Adipocyte (in vitro differentiated cells): ENCODE results near the gene PAXIP1.

Source experiments
- DNase-seq: peaks from one replicate; pipeline ENCODE4 v3.0.0-alpha.2; 2015; ENCODE audit warnings: low read depth
- H3K27me3 ChIP-seq: replicated peaks from 2 replicates; pipeline ENCODE4 v1.7.0; 2013; ENCODE audit warnings: mild to moderate bottlenecking, low read length, moderate library complexity; ENCODE audit not compliant: control insufficient read depth, insufficient read depth
- H3K36me3 ChIP-seq: 2 replicates; pipeline ENCODE4 v1.7.0; 2013; ENCODE audit warnings: low read length, mild to moderate bottlenecking, moderate library complexity; ENCODE audit not compliant: control insufficient read depth, insufficient read depth, severe bottlenecking
- H3K4me1 ChIP-seq: 2 replicates; pipeline ENCODE4 v1.7.0; 2013; ENCODE audit warnings: mild to moderate bottlenecking, low read length, moderate library complexity; ENCODE audit not compliant: control insufficient read depth, insufficient read depth
- H3K4me3 ChIP-seq: 2 replicates; pipeline ENCODE4 v1.7.0; 2013; ENCODE audit warnings: mild to moderate bottlenecking, low read length, moderate library complexity
- H3K9ac ChIP-seq: 2 replicates; pipeline ENCODE4 v1.7.0; 2013; ENCODE audit warnings: mild to moderate bottlenecking, low read length, moderate library complexity
- H3K9me3 ChIP-seq: 2 replicates; pipeline ENCODE4 v1.7.0; 2013; ENCODE audit warnings: mild to moderate bottlenecking, low read length, moderate library complexity; ENCODE audit not compliant: control insufficient read depth

Gene PAXIP1

DNA sequence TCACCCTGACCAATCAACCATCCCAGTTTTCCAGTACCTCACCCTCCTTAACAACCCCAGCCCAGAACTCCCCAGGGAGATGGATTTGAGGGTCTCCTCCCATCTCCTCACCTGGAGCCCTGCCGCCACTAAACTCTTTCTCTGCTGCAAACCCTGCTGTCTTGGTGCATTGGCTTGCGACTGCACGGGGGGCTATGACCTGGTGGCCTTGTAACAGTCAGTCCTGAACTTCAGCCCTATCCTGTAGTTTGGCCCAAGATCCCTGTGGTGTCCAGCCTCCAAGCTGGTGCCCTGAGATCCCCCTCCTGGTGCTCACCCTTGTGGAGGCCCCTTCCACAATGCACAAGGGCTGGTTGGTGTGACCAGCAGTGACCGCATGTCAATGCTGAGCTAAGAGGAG is 91.9 kb downstream of the PAXIP1 start:
- Histone ChIP-seq H3K9me3 (peaks cover 6% of the 10 kb centered on the region), H3K36me3 (no peaks in the 10 kb centered on the region), H3K9ac (no peak overlapping the region), H3K4me1 (no peaks in the 10 kb centered on the region), H3K4me3 (no peak overlapping the region), H3K27me3 (peaks cover 33% of the 10 kb centered on the region)
- DNase-seq, result no peak

DNA sequence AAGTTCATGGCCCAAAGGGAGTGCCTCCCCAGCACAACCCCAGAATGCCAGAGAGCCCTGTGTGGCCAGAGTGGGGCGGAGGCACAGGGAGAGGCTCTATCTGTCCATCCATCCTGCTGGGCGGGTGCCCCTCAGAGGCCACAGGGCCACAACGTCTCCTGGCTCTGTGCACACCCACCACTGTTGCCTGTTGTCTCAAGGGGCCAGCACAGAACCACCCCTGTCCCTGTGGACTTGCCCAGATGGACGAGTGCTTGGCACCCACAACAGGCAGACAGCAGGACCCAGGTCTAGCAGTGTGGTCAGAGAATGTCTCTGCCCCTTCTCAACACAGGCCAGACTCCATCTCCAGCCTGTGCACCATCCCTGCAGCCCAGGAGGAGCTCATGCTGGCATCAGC is 92.8 kb downstream of the PAXIP1 start:
- no peak overlapping the region for H3K9ac ChIP-seq
- H3K36me3 ChIP-seq, result no peaks in the 10 kb centered on the region
- H3K27me3 ChIP-seq, result peaks cover 32% of the 10 kb centered on the region
- peaks cover 6% of the 10 kb centered on the region for H3K9me3 ChIP-seq
- no peak for DNase-seq
- H3K4me3 ChIP-seq, result no peak overlapping the region
- no peaks in the 10 kb centered on the region for H3K4me1 ChIP-seq

DNA sequence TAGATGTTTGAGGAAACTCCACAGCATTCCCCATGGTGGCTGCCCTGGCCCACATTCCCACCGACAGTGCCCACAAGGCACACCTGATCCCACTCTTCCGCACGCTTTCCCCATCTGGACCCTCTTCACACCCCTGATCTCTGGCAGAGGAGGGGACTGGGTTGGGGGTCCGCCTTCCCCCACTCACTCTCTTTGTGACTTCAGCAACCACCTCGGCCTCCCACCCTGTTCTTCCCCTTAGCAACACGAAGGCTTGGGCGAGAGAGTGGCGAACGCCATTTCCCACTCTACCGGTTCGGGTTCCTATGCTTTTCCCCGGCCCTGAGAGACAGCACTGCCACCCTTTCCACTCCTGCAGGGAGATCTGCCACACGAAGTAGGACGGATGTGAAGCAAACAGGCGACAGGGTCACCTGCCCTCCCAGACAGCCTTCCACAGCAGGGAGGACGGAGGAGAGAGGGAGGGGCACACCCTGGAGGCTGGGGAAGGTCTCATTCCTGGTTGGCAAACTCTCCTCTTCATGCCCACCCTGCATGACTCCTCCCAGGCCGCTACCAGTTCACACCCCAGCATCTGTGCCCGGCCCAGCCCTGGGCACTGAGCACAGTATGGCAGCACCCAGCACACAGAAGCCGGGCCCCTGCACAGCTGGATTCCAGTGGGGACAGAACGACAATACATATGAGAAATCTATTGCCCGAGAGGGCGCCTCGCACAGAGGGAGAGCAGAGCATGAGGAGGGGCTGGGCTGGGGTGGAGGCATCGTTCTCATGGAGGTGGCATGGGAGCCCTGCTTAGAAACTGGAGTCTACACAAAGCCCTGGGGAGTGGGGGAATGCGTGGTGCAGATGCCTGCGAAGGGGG is 93.5 kb downstream of the PAXIP1 start:
- DNase-seq, result no peak
- no peak overlapping the region for H3K9ac ChIP-seq
- no peaks in the 10 kb centered on the region for H3K36me3 ChIP-seq
- peaks cover 25% of the 10 kb centered on the region for H3K27me3 ChIP-seq
- H3K4me3 ChIP-seq, result no peak overlapping the region
- H3K9me3 ChIP-seq, result peaks cover 6% of the 10 kb centered on the region
- no peaks in the 10 kb centered on the region for H3K4me1 ChIP-seq

DNA sequence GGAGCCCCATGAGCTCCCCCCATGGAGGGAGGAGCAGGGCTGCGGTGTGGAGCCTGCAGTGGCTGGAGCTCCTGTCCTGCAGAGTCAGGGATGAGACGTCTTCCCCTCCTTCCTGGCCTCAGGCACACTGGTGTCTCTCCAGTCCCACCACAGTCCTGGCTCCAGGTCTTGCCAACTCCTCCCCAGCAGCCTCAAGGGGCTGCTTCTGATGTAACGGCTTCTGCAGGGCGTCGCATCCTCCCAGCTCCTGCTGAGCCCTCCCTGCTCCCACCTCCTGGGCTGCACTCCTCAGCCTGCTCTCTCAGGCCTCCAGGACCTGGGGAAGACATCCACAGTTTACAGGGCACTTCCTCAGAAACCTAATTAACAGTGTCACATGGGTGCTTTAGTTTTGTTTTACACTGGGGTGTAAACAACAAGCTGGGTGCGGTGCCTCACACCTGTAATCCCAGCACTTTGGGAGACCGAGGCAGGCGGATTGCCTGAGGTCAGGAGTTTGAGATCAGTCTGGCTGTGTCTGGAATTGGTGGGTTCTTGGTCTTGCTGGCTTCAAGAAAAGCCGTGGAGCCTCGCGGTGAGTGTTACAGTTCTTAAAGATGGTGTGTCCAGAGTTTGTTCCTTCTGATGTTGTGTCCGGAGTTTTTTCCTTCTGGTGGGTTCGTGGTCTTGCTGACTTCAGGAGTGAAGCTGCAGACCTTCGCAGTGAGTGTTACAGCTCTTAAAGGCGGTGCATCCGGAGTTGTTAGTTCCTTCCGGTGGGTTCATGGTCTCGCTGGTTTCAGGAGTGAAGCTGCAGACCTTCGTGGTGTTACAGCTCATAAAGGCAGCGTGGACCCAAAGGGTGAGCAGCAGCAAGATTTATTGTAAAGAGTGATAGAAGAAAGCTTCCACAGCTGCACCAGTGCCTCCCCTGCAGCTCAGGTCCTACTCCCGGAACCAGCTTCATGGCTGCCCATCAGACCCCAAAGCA is 95.0 kb downstream of the PAXIP1 start:
- peaks cover 19% of the 10 kb centered on the region for H3K27me3 ChIP-seq
- H3K9me3 ChIP-seq, result peaks cover 6% of the 10 kb centered on the region
- no peak overlapping the region for H3K9ac ChIP-seq
- H3K4me3 ChIP-seq, result no peak overlapping the region
- no peaks in the 10 kb centered on the region for H3K4me1 ChIP-seq
- no peaks in the 10 kb centered on the region for H3K36me3 ChIP-seq
- DNase-seq, result no peak

DNA sequence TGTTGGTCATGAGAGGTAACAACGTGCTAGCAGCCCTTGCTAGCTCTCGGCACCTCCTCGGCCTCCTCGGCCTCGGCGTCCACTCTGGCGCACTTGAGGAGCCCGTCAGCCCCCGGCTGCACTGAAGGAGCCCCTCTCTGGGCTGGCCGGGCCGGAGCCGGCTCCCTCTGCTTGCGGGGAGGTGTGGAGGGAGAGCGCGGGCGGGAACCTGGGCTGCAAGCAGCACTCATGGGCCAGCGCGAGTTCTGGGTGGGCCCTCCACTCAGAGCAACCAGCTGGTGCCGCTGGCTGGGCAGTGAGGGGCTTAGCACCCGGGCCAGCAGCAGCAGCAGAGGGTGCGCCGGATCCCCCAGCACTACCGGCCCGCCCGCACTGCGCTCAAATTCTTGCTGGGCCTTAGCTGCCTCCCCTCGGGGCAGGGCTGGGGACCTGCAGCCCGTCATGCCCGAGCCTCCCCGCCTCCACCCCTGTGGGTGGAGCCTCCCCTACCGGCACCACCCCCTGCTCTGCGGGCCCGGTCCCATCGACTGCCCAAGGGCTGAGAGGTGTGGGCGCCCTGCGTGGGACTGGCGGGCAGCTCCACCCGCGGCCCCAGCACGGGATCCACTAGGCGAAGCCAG is 96.1 kb downstream of the PAXIP1 start:
- H3K36me3 ChIP-seq, result no peaks in the 10 kb centered on the region
- peaks cover 19% of the 10 kb centered on the region for H3K27me3 ChIP-seq
- H3K9me3 ChIP-seq, result peaks cover 6% of the 10 kb centered on the region
- no peaks in the 10 kb centered on the region for H3K4me1 ChIP-seq
- no peak for DNase-seq
- no peak overlapping the region for H3K4me3 ChIP-seq
- no peak overlapping the region for H3K9ac ChIP-seq

DNA sequence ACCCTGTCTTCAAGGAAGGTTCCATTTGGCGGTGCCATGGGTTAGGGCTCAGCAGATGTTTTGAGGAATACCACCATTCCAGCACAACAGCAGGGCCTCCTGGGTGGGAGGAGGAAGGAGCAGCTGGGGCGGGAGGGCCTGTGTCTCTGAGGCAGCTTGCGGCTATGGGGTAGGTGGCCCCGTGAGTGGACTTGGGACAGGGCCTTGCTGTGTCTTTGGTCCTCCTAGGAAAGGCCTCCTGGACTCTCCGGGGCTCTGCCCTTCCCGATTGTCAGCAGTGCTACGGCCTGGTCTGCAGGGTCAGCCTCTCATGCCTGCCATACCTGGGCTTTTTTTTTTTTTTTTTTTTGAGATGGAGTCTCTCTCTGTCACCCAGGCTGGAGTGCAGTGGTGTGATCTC is 96.7 kb downstream of the PAXIP1 start:
- Histone ChIP-seq H3K4me1 (no peaks in the 10 kb centered on the region), H3K36me3 (no peaks in the 10 kb centered on the region), H3K9me3 (peaks cover 4% of the 10 kb centered on the region), H3K9ac (no peak overlapping the region), H3K27me3 (peaks cover 17% of the 10 kb centered on the region), H3K4me3 (no peak overlapping the region)
- no peak for DNase-seq

DNA sequence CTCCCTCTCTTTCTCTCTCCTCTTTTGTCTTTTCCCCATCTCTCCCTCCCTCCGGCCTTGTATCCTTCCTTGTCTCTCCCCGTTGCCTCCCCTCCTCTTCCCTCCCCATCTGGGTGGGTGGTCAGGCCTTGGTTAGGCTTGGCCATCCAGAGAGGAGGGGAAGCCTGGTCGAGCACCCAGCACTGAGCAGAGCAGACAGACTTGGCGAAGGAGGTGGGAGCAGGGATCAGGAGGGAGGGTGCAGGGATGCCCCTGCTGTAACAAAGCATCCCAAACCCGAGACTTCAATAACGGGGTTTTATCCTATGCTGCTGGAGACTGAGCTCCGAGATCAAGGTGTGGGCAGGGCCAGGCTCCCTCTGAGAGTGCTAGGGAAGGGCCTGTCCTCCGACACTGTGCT is 97.3 kb downstream of the PAXIP1 start:
- H3K9ac ChIP-seq, result no peak overlapping the region
- no peak overlapping the region for H3K4me3 ChIP-seq
- DNase-seq, result no peak
- H3K27me3 ChIP-seq, result peaks cover 16% of the 10 kb centered on the region
- H3K36me3 ChIP-seq, result no peaks in the 10 kb centered on the region
- no peaks in the 10 kb centered on the region for H3K4me1 ChIP-seq
- no peaks in the 10 kb centered on the region for H3K9me3 ChIP-seq

DNA sequence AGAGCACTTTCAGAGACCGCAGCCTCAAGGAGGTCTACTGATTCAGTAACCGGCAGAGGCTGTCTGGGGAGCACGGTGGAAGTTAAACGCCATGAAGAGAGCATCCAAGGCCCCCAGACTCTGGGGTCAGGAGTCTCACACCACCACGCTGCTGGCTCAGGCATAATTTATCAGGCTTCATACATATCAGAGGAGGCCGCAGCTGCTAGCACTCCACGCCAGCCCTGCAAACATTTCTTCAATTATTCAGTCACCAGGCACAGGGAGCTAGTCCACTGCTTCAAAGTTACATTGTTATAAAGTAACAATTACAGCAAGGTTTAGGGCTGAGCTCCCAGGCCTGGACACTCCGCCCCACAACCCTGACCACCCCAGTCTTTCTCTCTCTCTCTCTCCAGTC is 97.8 kb downstream of the PAXIP1 start:
- Histone ChIP-seq H3K4me1 (no peaks in the 10 kb centered on the region), H3K27me3 (peaks cover 13% of the 10 kb centered on the region), H3K36me3 (no peaks in the 10 kb centered on the region), H3K9me3 (no peaks in the 10 kb centered on the region), H3K4me3 (no peak overlapping the region), H3K9ac (no peak overlapping the region)
- no peak for DNase-seq

DNA sequence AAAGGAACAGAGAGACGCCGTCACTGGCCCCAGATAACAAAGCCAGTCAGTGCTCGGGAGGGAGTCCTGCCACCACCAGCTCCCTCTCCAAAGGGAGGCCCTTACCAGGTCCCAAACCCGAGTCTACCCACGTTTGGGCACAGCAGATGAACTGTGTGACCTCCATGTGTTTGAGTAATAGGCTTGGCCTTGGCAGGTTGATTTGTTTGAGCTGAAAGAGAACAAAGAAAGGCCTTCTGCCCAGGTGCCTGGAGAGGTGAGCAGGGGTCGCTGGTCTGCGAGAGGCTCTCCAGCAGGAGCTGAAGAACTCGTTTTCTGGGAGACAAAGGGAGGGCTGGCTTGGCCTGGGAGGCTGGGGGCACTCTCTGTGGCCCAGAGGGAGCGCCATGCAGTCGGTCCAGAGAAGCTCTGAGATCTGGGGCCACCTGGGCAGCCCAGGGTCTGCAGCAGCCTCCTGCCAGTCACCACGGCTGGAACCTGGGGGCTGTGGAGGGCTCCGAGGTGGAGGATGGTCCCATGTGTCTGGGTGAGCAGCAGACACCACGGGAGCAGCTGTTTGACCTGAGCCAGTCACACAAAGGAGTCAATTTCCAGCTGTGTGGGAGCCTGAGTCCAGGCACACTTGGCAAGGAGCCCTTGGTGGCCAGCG is 99.7 kb downstream of the PAXIP1 start:
- Histone ChIP-seq H3K36me3 (no peaks in the 10 kb centered on the region), H3K4me3 (no peak overlapping the region), H3K9me3 (no peaks in the 10 kb centered on the region), H3K9ac (no peak overlapping the region), H3K27me3 (peaks cover 9% of the 10 kb centered on the region), H3K4me1 (no peaks in the 10 kb centered on the region)
- DNase-seq, result no peak

DNA sequence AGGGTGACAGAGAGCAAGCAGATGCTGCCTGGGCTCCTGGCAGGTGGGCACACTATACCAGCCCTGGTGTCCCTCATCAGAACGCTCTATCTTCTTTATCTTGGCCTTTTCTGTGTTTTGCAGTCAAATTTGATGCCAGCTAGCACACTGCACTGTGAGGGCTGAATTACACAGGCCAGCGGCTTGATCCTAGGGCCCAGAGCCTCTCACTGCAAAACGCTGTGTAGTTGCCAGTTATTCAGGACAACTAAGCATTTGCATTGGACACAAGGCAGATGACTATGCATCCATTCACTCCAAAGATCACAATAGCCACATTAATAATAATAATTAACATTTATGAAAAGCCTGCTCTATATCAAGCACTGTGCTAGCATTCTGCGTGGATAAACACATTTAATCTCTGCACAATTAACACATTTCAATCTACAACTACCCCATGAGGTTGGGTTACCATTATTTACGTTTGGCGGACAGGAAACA is 100.3 kb downstream of the PAXIP1 start:
- H3K4me1 ChIP-seq, result no peaks in the 10 kb centered on the region
- H3K4me3 ChIP-seq, result no peak overlapping the region
- no peak overlapping the region for H3K9ac ChIP-seq
- H3K27me3 ChIP-seq, result peaks cover 9% of the 10 kb centered on the region
- no peaks in the 10 kb centered on the region for H3K36me3 ChIP-seq
- H3K9me3 ChIP-seq, result no peaks in the 10 kb centered on the region
- DNase-seq, result no peak
